Spleen (tissue), 11 donors: ENCODE data around the gene HCN3. TPM values are rescaled to one million over a fixed set of nuclear protein-coding genes. Genes with fewer than 3 reads are reported as not detected.
"Not testable (repeated sequence)": the region's sequence is repeated elsewhere in the genome, so short reads cannot be mapped to it uniquely, and the experiment has no call there.

ENCODE experiments used
- DNase-seq: peaks from one replicate; pipeline ENCODE4 v3.0.0-alpha.2; 2020
- H3K27ac ChIP-seq, 8 donors: fragments of 200-600 bp; sonication (generic) in 7 of 8; 1 replicate in 4 of 8; 2 replicates in 4 of 8; pipeline versions ENCODE4 v1.5.0 to v1.8.0; 2016 to 2021; ENCODE audit warnings: inconsistent platforms in 4 of 8, mild to moderate bottlenecking in 4 of 8, moderate library complexity in 1 of 8
- H3K27me3 ChIP-seq, 7 donors: fragments of 200-600 bp; sonication (generic) in 6 of 7; replicated peaks in 1 of 7; 1 replicate in 4 of 7; 2 replicates in 3 of 7; pipeline versions ENCODE4 v1.5.0 to v1.8.0; 2016 to 2021; ENCODE audit warnings: inconsistent platforms in 3 of 7, mild to moderate bottlenecking in 1 of 7
- H3K36me3 ChIP-seq, 6 donors: fragments of 200-600 bp; sonication (generic) in 5 of 6; 1 replicate in 4 of 6; 2 replicates in 2 of 6; pipeline versions ENCODE4 v1.5.0 to v1.8.0; 2016 to 2021; ENCODE audit warnings: inconsistent platforms in 2 of 6
- H3K4me1 ChIP-seq, 6 donors: fragments of 200-600 bp; sonication (generic) in 5 of 6; 1 replicate in 3 of 6; 2 replicates in 3 of 6; pipeline versions ENCODE4 v1.5.0 to v1.8.0; 2016 to 2021; ENCODE audit warnings: inconsistent platforms in 3 of 6
- H3K4me3 ChIP-seq, 8 donors: fragments of 200-600 bp; sonication (generic) in 7 of 8; 1 replicate in 4 of 8; 2 replicates in 4 of 8; pipeline versions ENCODE4 v1.5.0 to v1.8.0; 2016 to 2021; ENCODE audit warnings: inconsistent platforms in 4 of 8, mild to moderate bottlenecking in 4 of 8, moderate library complexity in 2 of 8
- H3K9me3 ChIP-seq, 8 donors: fragments of 200-600 bp; sonication (generic) in 7 of 8; 1 replicate in 4 of 8; 2 replicates in 4 of 8; pipeline versions ENCODE4 v1.5.0 to v1.8.0; 2016 to 2021; ENCODE audit warnings: inconsistent platforms in 4 of 8
- CTCF ChIP-seq, 11 experiments: fragments of 200-600 bp in 7 of 11; fragments of 450-650 bp in 4 of 11; sonication (generic) in 4 of 11; IDR thresholded peaks in 8 of 11; conservative IDR thresholded peaks in 3 of 11; 1 replicate in 7 of 11; 2 replicates in 4 of 11; pipeline versions ENCODE4 v1.4.0 to v1.8.0; 2016 to 2021; ENCODE audit warnings: antibody characterized with exemption in 11 of 11, inconsistent platforms in 4 of 11, mild to moderate bottlenecking in 1 of 11
- POLR2A ChIP-seq, 3 donors: fragments of 450-650 bp; IDR thresholded peaks; one replicate each; pipeline ENCODE4 v1.5.1; 2017; ENCODE audit warnings: antibody characterized with exemption in 3 of 3, mild to moderate bottlenecking in 1 of 3
- POLR2AphosphoS5 ChIP-seq, 3 donors: sonication (generic); formaldehyde crosslinking; IDR thresholded peaks; one replicate each; pipeline ENCODE4 v1.5.1; 2017; ENCODE audit warnings: antibody characterized with exemption in 3 of 3
- WGBS, 5 donors: extraction: QIAGEN DNeasy Blood & Tissue Kit in 3 of 5; methylation state at CpG; one replicate each; pipeline versions ENCODE4 v1.1.5 to v1.1.7; 2013 to 2018; 5-methylcytosine and 5-hydroxymethylcytosine counted together
- intact Hi-C: fragments of 100-400 bp; cut with DNase I; formaldehyde crosslinking; loops from one replicate; pipeline ENCODE4 v1.15.0; 2023; ENCODE audit warnings: low total_unique reads
- polyA plus RNA-seq, 3 donors: library from polyadenylated mRNA; stranded (reverse); fragments of 200-250 nt; gene quantifications; one replicate each; pipeline ENCODE4 v1.2.1, GENCODE V29; 2013
- total RNA-seq, 7 donors: library from RNA; depleted of rRNA in 3 of 7; stranded (reverse); fragments of >200 nt in 3 of 7; fragmentation: NEBNext Ultra II Directional in 4 of 7; extraction: Animal tissue kit (Norgen Biotek cat#: 25700) in 4 of 7; gene quantifications; one replicate each; pipeline versions ENCODE4 v1.1.0 to v1.2.1, GENCODE V29; 2016 to 2021
- donor health status: healthy with polysubstance abuse.
- donor health status: DM: no; HTN: no; CAD: no; lungs with moderate emphysema.
- donor health status: DM: no; HTN: no; CAD: no.
- donor health status: Bipolar disorder and iron deficiency.
- donor health status: healthy.
- donor health status: DM: no; HTN: no; CAD: no.
- donor health status: DM: yes; HTN: yes; CAD: no.

Gene HCN3
- total and polyA plus RNA-seq, 10 donors: 0.65 to 3.3 (median 1.5) TPM

DNA sequence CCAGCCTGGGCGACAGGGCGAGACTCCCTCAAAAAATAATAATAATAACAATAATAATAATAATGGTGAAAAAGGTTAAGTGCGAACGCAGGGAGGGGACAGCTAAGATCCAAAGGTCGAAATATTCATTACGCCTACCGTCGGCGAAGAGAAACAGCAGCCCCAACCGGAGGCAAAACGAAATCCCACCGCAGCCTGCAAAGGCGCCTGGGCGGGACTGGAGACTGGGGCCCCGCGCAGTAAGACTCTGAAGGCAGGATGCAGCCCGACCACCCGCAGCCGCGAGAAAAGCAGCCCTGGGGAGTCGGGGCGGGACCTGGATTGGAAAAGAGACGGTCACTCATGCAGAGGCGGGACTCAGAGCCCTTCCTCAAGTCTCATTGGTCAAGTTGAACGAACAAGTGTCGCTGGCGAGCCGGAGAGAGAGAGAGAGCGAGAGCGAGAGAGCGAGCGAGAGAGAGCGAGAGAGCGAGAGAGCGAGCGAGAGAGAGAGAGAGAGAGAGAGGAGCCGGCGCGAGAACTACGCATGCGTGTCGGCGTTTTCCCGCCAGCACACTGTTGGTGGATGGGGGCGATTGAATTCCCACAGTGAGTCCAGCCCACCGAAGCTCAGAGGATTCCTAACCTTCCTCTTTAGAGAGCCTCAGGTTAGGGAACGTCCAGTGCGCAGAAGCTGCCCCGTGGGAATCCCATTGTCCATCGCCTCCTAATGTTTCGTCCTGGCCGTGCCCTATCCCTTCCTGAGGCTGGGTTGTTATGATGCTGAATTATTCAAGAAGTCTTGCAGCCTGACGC is 32.7 kb upstream of the HCN3 start:
- Histone ChIP-seq H3K4me3 (peak overlapping the region; percentile 45 to 78 (median 58)), H3K4me1 (peaks cover 22 to 56% (median 47%) of the 10 kb centered on the region in 6 donors), H3K27me3 (peaks cover 0 to 4% (median 0%) of the 10 kb centered on the region in 7 donors), H3K36me3 (peaks cover 0 to 28% (median 4%) of the 10 kb centered on the region in 6 donors), H3K27ac (peak overlapping the region; percentile 87 to 97 (median 94)), H3K9me3 (no peaks in the 10 kb centered on the region)
- DNase-seq: peak; percentile 98
- 0 to 1% (median 1%) methylated on average over 52 to 53 of the region's 53 CpGs for WGBS, 5 donors
- intact Hi-C loops: no loop called here
- TF ChIP-seq POLR2AphosphoS5 (IDR thresholded peaks at IDR 0.05) (peak; percentile 97 to 99 (median 98)), POLR2A (IDR thresholded peaks at IDR 0.05) (peak; percentile 87 to 100 (median 94)), CTCF (IDR thresholded peaks at IDR 0.05 in 8 of 11, conservative IDR thresholded peaks at IDR 0.05 in 3 of 11) (peak in 10 of 11 experiments; percentile 9 to 99 (median 75))

- H3K27ac ChIP-seq: peak overlapping the region; percentile 87 to 97 (median 94)
- 67 to 72% (median 71%) methylated on average over 8 of the region's 8 CpGs for WGBS, 5 donors
- intact Hi-C loops: no loop called here
- H3K4me1 ChIP-seq: peaks cover 25 to 54% (median 45%) of the 10 kb centered on the region in 6 donors
- TF ChIP-seq POLR2A (IDR thresholded peaks at IDR 0.05): no peak
- no peak for TF ChIP-seq POLR2AphosphoS5 (IDR thresholded peaks at IDR 0.05)
- TF ChIP-seq CTCF (IDR thresholded peaks at IDR 0.05 in 8 of 11, conservative IDR thresholded peaks at IDR 0.05 in 3 of 11): no peak
- peak overlapping the region; percentile 16 to 78 (median 58) for H3K4me3 ChIP-seq
- DNase-seq: no peak
- no peaks in the 10 kb centered on the region for H3K9me3 ChIP-seq
- H3K27me3 ChIP-seq: peaks cover 0 to 4% (median 0%) of the 10 kb centered on the region in 7 donors
- H3K36me3 ChIP-seq: peaks cover 0 to 23% (median 3%) of the 10 kb centered on the region in 6 donors
Observed at GRCh38 chr1:155245163-155245524, 32.1 kb upstream of the HCN3 start.

GRCh38 chr1:155246796-155247195 is 30.5 kb upstream of the HCN3 start:
- 94 to 100% (median 96%) methylated on average over 3 of the region's 3 CpGs for WGBS, 5 donors
- H3K27me3 ChIP-seq, intact Hi-C loops, H3K9me3 ChIP-seq, DNase-seq, H3K27ac ChIP-seq, H3K4me3 ChIP-seq: not testable (repeated sequence)
- H3K4me1 ChIP-seq: peaks cover 25 to 52% (median 41%) of the 10 kb centered on the region in 6 donors
- peaks cover 0 to 23% (median 3%) of the 10 kb centered on the region in 6 donors for H3K36me3 ChIP-seq

DNA sequence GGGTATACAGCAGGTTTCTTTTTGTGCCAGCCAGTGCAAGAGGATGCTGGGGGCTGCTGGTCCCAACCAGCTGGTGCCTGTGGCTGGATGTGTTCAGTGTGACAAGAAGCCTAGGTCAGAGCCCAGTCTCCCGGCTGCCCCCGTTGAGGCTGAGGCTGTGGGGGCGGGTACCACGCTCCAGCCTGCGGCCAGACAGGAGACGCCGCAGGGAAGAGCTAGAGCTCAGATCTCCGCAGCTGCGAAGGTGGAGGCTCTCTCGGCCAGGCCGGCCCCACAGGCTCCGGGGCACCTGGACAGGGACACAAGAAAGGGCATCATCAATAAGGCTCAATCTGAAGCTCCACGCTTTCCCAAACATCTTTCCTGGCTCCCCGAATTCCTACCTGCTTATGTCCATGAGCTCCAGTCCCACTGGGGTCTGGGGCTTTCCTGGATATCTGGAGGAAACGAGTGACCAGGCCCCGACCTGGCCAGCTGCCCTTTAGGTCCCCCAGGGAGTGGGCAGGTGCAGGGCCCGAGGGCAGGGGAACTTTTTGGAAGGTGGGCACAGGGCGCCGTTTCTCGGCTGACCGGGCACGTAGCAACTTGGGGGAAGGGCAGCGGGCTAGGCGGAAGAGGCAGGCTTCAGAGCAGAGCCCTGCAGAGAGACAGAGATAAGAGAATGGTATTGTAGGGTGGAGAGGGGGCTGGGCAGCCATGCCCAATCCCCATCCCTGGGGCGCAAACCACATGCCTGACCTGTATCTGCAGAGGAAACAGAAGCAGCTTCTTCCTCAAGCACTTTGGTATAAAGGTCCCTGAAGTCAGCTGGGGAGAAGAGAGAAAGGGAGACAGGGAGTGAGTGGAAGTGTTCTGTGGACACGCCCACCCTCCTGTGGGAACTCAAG is 29.4 kb upstream of the HCN3 start:
- intact Hi-C loops: no loop called here

More for the DNA sequence above, 29.4 kb upstream of the HCN3 start:
- no peak for DNase-seq
- Histone ChIP-seq H3K4me1 (peaks cover 22 to 41% (median 32%) of the 10 kb centered on the region in 6 donors), H3K4me3 (no peak overlapping the region), H3K27ac (no peak overlapping the region), H3K36me3 (peaks cover 0 to 23% (median 3%) of the 10 kb centered on the region in 6 donors), H3K27me3 (peaks cover 0 to 4% (median 0%) of the 10 kb centered on the region in 7 donors), H3K9me3 (no peaks in the 10 kb centered on the region)
- TF ChIP-seq POLR2AphosphoS5 (IDR thresholded peaks at IDR 0.05) (no peak), POLR2A (IDR thresholded peaks at IDR 0.05) (no peak), CTCF (IDR thresholded peaks at IDR 0.05 in 8 of 11, conservative IDR thresholded peaks at IDR 0.05 in 3 of 11) (no peak)
- WGBS, 5 donors: 84 to 93% (median 92%) methylated on average over 21 to 26 of the region's 26 CpGs
